HG03342 (cell line): ENCODE data around the gene XYLB.

Experiments used
- ATAC-seq: cut with Tn5 transposase; IDR thresholded peaks from one replicate; pipeline ENCODE4 v1.9.1; 2021; ENCODE audit warnings: mild to moderate bottlenecking, moderate library complexity; ENCODE audit not compliant: unreplicated experiment

XYLB gene

DNA sequence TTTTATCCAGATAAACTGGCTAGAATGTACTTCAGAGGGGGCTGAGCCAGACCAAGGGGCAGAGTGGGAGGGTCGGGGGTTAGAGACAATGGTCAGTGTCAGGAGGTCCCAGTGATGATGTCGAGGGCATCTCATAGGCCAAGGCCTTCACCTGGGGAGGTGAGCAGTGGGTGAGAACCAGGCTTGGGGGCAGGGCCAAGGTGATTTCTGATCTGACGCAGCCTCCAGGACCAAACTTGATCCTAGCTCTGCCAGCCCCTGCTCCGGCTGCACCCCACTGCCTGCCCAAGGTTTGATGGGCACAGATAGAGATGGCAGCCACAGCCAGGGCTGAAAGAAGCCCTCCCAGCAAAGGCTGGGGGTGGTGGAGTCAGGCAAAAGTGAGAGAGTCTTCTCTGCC, 14.9 kb downstream of the XYLB start:
- no peak for ATAC-seq

DNA sequence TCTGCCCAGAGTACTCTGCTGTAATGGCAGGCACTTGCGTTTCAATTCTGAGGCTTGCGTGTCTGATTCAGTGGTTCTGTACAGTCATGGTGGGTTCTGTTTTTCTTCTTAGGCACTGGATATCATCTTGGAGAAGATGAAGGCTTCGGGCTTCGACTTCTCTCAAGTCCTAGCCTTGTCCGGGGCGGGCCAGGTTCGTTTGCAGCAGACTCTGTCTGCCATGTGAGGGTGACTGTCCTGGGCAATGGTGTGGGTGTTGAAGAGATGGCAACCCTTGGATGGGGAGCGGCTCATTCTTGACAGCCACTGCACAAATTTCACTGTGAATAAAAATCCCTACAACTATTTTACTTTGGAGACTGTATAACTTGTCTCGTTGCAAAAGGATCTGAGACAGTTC, 16.2 kb downstream of the XYLB start:
- ATAC-seq, result no peak

DNA sequence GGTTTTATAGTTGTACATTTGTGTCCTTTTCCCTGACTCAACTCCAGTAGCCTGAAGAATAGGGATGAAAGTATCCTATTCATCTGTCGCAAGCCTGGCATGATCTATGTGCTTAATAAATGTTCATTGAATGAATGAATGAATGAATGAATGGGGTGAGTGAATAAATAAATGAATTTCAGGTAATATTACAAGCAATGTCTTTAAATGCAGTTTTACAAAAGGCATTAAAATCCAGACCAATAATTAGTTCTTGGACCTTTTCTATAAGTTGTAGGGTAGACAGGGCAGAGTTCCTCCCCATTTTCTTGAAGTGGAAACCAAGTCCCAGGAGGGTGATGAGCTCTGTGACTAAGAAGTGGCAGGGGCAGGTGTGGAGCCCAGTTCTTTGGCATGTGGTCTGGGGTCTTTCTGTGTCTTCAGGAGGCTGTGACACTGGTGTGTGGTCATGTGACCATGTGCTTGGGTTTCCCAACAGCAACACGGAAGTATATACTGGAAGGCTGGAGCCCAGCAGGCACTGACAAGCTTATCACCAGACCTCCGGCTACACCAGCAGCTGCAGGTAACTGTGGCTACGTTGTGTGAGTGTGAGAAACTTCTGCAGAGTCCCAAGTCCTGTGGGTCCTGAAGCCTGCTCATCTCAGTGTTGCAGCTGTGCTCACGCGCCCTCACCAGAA, 18.3 kb downstream of the XYLB start:
- no peak for ATAC-seq

DNA sequence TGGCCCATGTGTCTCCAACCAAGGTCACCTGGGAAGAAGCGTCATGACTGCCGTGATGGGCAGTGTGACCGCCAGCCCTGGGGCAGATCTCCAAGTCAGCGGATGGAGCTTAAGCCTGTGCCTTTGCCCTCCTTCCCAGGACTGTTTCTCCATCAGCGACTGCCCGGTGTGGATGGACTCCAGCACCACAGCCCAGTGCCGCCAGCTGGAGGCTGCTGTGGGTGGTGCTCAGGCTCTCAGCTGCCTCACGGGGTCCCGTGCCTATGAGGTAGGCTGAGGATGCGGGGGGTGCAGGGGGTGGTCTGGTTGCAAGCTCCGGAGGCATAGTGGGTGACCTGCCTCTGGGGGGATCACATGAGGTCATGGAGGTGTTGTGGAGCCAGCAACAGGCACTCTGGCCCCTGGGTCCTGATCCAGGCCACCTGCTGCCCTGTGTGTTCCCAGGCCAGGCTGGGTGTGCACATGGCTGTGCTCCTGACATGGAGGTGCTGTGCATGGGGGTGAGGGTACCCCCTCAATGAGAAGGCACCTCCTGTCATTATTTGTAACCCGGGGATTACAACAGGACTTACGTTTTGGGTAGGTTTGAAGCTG, 19.0 kb downstream of the XYLB start:
- ATAC-seq, result no peak

DNA sequence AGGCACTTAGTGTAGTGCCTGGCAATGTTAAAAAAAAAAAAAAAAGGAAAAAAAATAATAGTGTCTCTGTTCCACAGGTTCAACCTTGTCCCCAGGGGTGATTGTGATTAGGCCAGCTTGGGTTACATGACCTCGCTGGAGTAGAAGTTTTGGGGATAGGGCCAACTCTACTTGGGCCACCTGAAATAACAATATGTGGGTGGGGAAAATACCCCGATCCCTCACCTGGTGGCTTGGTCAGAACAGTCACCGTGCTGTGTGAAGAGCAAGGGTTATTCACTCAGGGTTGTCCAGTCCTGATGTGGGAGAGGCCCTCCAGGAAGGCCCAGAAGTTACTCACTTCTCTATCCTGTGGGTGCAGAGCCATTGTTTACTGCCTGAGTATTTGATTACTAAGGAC, 19.5 kb downstream of the XYLB start:
- no peak for ATAC-seq

DNA sequence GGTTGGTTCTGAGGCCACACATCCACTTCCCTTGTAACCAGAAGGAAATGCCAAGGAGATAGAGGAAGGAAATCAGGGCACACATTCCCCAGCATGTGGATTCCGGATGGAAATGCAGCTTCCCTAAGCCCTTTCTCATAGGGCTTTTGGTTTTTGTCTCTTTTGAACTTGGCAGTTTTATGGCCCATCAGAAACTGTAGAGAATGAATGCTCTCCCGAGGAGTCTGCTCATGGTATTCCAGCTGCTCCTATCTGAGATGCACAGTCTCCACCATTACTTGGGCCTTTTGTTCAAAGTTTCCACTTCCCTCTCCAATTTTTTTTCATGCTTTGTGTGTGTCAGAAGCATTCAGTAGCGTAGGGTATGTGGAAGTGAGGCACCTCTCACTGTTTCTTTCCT, 21.2 kb downstream of the XYLB start:
- no peak for ATAC-seq

DNA sequence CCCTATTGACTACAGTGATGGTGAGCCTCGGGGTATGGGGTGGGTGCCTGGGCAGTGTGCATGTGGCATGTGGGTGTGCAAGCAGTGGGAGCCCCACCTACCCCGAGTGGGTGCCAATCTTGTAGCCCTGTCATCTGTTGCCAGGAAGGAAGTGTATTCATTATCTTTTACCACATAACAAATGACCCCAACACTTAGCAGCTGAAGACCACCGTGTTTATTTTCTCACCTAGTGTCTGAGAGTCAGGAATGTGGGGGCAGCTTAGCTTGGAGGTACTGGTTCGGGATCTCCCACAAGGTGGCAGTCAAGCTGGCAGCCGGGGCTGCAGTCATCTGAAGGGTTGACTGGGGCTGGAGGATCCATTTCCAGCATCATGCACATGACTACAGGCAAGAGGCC, 21.7 kb downstream of the XYLB start:
- no peak for ATAC-seq

DNA sequence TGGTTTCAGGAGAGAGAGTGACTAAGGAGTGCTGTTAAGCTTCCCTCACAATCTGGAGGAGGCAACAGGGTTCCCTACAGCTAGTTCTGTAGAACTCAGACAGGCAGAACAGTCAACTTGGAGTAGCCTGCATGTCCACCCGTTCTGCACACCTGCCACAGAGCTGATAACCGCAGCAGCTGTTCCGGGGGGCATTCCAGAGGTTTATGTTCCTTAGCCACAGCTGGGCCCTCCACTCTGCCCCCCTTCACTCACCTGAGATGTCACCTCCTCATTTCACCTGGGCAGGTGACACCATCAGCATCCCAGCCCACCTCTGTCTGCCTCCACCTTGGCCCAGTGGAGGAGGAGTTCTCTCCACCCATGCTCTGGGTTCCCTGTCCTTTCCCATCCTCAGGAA, 22.6 kb downstream of the XYLB start:
- ATAC-seq, result no peak

DNA sequence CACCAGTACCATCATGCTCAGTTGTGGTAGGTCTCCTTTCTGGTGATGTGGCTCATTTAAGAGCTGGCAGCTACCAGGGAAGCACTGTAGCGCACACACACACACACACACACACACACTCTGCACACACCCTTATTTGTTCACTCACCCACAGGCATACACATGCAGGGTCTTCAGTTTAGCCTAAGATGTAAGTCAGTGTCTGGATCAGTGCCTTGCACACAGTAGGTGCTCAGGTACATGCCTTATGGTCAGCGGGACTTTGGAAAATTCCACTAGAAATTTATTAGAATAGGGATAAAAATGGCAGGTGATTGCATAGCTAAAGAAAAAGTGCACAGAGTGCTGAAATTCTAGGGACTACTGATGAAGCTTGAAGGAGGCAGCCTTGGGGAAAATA, 23.6 kb downstream of the XYLB start:
- ATAC-seq, result no peak

DNA sequence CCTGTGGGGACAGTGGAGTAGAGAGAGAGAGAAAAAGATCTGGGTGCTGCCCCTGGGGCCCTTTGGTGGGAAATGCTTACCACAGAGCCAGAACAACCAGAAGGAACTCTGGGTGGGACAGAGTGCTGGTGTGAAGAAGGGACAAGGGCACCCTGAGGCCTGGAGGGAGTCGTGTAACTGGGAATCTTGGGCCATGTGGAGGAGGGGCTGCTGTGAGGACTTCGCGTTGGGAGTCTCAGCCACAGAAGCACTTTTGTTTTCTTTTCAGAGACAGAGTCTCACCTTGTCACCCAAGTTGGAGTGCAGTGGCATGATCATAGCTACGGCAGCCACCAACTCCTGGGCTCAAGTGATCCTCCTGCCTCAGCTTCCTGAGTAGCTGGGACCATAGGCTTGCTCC, 24.3 kb downstream of the XYLB start:
- no peak for ATAC-seq

DNA sequence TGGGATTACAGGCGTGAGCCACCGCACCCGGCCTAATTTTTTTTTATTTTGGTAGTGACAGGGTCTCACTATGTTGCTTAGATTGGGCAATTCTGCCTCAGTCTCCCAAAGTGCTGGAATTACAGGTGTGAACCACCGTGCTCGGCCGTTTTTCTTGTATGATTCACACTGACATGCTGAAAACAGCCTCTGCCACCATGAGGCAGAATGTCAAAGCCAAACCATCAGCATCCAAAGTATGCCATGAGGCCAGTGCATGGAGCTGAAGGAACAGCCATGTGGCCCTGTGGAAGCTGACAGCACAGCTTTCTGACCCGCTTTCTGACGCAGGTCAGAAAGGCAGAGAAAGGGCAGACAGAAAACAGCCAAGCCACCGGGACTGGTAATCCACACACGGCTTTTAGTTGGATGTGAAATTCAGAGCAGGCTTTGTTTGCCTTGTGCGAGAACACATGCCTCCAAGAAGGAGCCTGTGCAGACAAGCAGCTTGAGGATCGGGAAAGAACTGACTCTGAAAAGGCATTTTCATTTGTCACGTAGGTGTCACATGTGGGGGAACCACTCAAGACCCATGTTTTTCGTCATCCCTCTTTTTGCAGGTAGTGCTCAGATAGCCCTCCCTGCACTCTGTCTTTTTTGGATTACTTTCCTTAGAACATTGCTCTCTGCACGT, 25.1 kb downstream of the XYLB start:
- no peak for ATAC-seq

DNA sequence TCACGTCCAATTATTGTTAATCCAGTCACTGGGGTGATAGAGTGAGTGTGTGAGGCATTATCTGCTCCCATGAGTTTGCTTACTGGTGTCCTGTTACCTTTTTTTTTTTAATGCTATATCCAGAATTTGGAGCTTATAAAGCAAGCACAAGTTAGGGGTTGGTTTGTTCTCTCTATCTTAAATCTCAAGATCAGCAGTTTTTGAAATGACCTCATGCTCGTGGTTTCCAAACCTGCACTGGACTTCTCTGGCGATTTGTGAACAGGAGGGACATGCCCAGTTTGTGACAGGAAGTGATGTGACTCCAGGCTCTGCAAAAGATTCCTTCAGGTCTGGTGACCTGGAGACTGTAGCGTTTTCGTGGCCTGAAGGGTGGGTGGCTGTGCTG, 25.6 kb downstream of the XYLB start:
- no peak for ATAC-seq

DNA sequence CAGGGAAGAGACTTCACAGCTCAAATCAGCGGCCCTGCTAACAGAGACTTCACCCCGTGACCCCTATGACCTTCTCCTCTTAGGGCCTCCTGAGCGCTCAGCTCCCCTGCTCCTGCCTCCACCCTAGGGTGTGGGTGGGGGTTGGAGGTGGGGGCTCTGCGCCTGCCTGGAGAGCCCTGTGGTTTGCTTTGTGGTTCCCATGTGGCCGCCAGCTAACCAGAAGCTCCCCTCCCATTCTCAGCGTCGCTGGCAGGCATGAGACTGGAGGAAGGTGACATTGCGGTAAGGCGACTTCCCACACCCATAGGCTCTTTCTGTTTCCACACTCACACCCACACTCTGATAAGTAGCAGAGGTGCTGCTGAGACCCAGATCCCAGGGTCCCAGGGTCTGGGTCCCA, 27.6 kb downstream of the XYLB start:
- no peak for ATAC-seq

DNA sequence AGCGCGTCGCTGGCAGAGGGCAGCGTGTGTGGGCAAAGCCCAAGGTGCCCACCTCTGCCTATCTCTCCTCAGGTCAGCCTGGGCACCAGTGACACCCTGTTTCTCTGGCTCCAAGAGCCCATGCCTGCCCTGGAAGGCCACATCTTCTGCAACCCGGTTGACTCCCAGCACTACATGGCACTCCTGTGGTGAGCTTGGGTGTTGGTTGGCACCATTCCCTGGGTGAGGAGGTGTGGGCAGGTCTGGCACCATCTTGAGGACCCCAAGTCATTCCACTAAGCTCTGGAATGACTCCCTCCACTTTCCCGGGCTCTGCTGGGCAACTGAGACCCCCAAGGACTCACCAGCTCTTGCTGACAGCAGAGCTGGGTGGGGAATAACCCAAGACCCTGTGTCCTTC, 28.5 kb downstream of the XYLB start:
- no peak for ATAC-seq

DNA sequence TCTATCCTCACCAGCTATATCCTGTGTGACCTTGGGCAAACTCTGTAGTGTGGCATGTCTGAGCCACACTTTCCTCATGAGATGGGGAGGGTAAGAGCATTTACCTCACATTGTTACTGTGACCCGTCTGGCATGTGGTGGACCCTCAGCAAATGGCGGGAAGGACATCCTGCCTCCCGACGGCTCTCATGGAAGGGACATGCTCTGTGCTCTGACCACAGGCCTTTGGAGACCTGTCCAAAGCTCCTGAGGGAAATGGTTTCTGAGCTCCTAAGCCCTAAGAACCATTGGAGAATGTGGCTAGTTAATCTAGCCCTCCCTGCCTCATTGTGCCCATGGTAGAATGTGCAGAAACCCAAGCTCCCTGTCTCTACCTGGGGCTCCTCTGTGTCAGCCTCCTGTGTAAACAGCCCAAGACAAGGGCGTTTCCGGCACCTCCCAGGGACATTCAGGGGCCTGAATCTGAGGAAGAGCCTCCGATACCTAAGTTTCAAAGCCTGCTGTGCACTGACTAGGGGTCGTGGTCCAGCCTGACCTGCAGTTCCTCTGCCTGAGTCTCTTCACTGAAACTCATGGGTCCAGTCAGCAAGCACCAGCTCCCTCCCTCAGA, 29.0 kb downstream of the XYLB start:
- ATAC-seq, result no peak

DNA sequence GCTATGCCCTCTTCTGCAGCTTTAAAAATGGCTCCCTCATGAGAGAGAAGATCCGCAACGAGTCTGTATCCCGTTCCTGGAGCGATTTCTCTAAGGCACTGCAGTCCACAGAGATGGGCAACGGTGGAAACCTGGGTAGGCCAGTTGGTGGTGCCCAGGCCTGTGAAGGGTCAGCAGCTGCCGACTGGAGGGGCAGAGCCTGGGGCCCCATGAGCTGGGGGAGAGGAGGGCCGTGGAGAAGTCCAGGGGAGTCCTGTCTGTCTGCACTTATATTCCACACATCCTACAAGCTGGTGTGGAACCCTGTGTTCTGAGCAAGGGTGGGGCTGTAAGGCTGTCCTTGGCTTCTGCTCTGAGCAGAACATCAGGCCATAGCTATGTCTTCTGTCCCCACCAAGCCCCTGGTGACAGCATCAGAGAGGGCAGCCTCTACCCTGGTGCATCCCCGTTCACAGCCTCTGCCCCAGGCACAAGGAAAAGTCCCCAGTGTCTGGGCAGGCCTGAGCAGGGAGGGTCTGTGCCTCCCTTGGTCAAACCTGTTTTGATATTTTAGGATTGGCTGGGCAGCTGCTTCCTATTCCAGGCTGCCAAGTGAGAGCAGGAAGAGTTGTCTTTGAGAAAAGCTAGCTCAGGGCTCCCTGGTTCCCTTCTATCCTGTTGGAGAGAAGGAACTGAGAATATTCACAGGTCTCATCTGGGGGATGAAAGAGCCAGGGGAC, 29.7 kb downstream of the XYLB start:
- no peak for ATAC-seq

DNA sequence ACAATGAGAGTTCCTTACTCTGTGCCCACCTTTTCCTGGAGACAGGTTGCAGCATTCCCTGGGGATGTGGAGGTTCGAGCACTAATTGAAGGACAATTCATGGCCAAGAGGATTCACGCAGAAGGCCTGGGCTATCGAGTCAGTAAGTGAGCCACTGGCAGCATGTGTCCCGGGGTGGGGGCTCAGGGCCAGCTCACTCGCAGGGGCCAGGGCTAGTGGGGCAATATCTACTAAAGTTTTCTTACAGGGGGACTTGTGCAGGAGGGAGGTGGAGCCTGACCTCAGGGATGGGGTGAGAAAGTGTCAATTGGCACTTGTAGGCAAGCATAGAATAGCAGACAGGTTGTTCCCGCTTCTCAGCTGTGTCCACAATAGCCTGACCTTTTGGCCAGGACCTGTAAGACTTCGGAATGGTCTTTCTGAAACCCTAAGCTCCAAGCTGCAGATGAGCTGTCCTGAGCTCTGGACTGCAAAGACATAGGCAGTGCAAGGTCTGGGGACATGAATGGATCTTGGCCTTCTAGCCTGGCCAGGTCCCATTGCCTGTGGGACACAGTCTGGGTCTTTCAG, 32.7 kb downstream of the XYLB start:
- no peak for ATAC-seq

DNA sequence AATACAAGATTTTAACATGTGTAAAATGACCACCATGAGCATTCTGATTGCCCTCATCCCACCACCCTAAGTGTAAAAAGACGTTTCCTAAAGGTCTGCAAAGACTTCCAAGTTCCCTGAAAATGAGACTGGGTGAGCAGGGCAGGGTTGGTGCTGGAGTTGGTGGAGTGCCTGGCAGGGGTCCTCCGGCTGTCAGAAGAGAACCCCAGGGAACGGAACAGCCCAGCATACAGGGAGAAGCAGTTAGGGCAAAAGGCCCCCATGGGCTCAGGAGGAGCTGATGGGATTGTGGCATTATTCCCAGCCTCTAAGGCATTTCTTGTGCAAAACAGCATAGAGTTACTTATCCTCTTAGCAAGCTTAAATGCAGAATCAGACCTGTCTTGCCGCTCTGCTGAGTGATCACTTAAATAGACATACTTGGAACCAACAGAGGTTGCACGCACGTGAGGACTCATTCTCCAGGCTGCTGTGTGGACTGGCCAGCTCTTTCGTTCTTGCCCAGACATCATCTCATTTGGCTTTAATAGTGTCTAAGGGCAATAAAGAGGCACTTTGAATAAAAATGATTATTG, 36.0 kb downstream of the XYLB start:
- no peak for ATAC-seq

DNA sequence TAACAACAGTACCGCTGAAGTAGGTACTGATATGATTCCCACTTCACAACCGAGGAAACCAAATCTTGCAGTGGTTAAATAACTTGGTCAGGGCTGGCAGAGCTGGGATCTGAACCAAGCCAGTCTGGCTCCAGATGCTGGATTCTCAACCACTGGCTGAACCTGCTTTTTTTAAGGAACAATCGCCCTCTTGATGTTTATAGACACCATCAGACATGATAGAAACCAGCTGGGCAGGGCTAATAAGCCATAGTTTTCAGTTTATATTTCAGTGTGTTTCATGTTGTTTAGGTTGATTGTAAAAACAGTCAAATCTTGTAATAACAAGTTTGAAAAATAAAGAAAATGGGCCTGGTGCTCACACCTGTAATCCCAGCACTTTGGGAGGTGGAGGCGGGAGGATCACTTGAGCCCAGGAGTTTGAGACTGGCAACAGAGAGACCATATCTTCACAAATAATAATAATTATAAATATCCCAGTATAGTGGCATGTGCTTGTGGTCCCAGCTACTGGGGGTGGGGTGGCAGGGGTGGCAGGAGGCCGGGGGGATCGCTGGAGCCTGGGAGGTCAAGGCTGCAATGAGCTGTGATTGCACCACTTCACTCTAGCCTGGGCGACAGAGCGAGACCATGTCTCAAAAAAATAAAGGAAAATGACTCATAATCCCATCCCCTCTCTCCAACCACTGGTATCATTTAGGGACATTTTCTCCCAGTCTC, 36.7 kb downstream of the XYLB start:
- ATAC-seq, result no peak
